Measurements from ENCODE around the gene SPSB3. TPM values are rescaled to one million over a fixed set of nuclear protein-coding genes. Genes with fewer than 3 reads are reported as not detected.

SPSB3 gene
- polyA plus RNA-seq, 12 donors: 16.2 to 30.8 (median 22.0) TPM; not detected in 1

DNA sequence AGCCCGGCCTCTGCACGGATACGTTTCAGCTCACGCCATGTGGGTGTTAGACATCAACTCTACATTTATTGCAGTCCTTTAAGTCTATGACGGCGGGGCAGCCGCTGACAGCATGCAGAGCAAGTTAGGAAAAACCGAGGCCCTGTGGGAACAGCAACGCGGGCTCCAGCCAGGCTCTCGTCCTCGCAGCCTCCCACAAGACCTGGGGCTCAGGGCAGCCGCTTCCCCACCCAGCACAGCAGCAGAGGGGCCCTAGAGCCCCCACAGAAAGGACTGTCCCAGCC is 5.8 kb downstream of the SPSB3 start:
- no peak for DNase-seq

DNA sequence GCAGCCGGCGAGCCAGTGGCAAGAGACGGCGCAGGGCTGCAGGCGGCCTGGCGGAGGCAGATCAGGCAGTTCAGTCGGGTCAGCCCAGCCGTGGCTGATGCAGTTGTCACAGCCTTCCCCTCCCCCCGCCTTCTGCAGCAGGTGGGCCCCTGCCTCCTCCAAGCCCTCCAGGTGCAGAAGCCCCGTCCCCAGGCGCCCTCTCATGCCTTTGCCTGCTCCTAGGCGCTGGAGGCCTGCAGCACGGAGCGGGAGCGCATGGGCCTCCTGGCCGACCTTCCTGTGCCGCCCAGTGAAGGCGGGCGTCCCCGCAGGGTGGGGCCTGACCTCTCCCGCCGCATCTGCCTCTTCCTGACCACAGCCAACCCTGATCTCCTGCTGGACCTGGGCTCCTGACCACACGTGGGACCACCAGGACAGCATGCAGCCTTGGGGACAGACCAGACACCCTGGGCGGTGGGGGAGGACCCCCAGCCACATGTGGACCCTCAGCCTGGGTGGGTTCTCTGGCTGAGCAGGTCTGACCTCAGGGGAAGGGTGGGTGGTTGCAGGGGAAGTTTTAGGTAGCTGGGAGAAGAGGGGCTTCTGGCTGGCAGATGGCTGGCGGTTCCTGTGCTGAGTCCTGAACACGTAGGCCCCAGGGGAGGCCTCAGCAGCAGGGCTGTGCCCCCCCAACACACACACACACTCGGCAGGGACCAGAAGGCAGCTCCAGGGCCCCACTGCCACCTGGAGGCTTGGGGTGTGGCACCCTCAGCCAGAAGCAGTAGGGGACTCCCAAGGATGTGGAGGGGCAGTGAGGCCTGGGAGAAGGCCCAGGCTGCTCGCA is 6.3 kb downstream of the SPSB3 start:
- no peak for DNase-seq

DNA sequence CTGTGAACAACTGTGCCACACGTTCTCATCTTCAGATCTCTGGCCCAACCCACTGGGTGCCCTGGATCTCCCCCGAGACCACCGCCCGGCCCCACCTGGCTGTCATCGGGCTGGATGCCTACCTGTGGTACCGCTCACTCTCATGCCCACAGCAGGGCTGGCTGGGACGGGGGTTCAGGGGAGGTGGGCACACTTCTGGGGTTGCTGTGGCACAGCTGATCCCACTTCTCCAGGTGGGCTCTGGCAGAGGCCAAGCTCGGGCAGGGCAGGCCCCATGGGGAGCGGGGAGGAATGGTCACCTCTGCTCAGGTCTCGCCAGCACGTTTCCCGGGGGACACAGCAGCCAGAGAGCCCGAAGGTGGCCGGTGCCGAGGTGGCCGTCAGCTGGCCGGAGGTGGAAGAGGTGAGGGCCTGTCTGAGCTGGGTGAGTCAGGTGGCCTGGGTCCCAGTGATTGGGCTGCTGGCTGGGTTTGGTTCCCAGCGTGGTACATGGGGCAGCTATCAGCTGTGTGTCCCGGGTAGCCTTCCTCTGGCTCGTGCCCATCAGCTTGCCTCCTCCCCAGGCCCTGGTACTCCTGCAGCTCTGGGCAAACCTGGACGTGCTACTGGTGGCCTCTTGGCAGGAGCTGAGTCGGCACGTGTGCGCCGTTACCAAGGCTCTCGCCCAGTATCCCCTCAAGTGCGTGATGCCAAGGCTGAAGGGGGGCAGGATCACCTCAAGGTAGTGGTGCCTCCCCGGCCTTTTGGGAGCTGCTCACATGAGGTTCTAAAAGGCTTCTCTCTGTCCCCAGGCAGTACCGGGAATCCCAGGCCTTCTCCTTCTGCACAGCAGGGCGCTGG is 7.1 kb downstream of the SPSB3 start:
- no peak for DNase-seq

DNA sequence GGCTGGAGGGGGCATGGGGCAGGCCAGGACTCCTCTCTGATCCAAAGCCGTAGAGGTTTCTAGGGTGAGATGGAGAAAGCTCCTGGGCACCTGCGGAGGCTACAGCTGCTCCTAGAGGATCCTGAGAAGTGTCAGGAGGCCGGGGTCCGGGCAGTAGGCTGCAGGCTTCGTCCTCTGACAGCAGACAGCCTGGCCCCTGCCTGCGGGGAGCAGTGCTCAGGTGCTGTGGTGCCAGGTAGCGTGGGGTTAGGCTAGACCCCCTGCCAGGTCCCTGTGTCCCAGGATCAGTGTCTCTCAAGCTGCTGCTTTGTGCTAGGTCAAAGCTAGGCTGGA is 8.0 kb downstream of the SPSB3 start:
- DNase-seq: no peak

DNA sequence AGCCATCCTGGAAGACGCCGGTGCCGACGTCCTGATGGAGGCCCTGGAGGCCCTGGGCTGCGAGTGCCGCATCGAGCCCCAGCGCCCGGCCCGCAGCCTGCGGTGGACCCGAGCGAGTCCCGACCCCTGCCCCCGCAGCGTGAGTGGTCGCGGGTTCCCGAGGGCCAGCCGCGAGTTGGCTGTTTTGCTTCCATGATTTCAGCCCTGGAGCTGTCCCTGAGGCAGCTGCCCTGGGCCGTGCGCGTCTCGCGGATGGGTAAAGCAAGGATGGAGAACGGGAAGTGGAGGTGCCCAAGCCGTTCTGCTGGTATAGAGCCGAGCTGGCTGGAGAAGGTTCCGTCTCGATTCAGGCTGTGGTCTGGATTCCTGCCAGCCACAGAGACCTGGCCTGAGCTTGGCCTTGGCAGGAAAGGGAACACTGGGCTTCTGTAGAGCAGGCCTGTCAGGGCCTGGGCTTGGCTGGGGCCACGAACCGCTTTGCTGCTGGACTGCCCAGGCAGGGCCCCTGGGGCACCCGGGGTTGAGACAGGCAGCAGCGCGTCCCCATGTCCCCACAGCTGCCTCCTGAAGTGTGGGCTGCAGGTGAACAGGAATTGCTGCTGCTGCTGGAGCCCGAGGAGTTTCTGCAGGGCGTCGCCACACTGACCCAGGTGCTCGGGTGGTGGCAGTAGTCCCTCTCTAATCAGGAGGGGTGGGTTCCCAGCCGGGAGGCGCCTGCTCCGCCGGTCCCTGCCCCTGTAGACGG is 8.5 kb downstream of the SPSB3 start:
- DNase-seq: no peak

DNA sequence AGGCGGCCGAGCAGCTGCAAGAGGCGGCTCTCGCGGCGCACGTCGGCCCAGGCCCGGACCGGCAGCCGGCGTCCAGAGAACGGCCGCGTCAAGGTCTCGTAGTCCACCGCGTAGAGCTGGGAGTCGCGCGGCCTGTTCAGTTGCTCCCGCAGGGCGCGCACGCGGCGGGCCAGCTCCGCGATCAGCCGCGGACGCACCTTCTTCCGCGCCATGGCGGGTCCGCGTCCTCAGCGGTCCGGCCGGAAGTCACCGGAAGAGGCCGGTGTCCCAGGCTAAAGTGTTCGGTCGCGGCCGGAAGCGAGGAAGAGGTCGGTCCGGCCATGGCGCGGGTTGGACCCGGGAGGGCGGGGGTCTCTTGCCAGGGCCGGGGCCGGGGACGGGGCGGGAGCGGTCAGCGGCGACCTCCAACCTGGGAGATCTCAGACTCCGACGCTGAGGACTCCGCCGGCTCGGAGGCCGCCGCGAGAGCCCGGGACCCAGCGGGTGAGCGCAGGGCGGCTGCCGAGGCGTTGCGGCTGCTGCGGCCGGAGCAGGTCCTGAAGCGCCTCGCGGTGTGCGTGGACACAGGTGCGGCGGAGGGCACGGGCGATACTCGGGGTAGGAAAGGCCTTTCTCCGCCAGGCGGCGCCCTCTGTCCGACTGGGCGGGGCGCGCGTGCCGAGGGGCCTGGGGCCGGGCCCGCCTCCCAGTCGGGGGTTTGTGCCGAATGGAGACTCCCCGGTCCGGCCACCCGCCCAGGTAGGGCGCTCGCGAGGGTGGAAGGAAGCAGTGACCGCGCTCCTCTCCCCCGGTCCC is 9.3 kb downstream of the SPSB3 start, which contains the start of gene MRPS34:
Gene MRPS34, minus strand, starts transcription at position 227 of the 795 bp plus-strand sequence. Its CDS starts 15 bp downstream, at position 212.
- peak; percentile 87 for DNase-seq

DNA sequence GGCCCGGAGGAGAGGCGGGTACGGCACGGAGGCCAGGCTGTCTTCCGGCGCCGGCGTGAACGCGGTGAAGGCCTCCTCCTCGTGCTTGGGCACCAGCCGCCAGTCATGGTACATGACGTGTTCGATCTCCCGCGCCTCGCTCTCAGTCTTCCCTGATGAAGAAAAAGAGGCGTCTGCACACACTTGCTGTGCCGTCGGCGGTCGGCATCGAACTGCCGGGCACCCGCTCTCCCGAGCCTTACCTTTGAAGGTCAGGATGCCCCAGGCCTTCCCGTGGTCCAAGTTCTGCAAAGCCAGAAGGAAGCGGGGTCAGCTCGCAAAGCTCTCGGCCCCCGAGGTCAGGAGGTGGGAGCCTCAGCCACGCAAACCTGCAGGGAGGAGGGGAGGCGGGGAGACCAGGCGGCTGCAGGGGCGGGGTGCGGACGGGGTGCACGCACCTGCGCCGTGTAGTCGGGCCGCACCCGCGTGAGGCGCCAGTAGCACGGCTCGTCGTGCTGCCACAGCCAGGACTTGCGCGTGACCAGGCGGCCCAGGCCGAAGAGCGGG is 9.9 kb downstream of the SPSB3 start, which contains the start of gene EME2:
Gene EME2, plus strand, starts transcription at position 449 of the 546 bp plus-strand sequence. CDS start 418 bp downstream, outside the sequence.
- no peak for DNase-seq

DNA sequence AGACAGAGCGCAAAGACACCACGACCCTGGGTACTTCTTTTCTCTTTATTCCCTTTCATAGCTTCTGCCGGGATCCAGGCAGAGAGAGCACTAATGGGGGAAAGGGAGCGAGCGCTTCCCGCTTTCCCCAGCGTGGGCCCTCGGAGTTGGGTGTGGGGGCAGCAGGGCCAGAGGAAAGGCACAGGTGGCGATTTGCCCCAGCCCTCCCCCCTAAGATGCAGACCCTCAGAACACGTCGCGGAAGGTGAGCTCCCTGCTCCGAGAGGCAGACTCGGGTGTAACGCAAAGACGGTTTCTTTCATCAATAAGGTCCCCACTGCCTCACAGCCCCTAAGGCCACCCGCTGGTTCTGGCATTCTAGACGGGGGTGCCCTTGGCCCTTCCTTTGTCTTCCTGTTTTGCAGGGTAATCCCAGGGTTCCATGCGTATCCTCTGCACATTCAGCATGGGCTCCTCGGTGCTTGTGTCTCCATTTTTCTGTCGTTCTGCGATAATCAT is 10.5 kb downstream of the SPSB3 start:
- no peak for DNase-seq

DNA sequence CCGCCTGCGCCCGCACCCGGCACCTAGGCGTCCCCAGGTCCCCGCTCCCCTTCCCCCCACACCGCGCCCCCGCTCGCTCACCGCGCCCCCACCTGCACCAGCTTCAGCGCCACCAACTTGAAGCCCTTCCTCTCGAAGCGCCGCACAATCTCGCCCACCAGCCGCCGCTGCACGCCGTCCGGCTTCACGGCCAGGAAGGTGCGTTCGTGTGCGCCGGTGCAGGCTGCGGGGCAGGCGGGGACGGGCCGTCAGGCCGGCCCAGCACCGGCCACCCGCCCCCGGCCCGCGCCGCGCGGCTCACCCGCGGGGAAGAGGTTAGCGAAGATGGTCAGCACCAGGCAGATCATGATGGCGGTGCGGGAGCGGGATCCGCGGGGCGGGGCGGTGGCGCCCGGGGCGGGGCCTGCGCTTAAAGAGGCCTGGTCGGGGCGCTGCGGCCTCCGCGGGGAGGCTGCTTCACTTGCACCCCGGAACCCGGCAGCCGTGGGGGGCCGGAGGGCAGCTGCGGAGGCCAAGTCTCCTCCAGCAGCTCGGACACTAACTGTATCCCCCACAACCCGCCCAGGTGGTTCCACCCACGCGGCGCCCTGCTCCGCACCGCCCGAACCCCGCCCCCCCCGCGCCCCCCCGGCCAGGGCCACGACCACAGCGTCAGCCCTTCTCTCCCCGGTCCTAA is 11.0 kb downstream of the SPSB3 start, which contains the start of gene NME3:
Gene NME3, minus strand, starts transcription at position 356 of the 676 bp plus-strand sequence. Its CDS starts 9 bp downstream, at position 347.
- peak; percentile 74 for DNase-seq

DNA sequence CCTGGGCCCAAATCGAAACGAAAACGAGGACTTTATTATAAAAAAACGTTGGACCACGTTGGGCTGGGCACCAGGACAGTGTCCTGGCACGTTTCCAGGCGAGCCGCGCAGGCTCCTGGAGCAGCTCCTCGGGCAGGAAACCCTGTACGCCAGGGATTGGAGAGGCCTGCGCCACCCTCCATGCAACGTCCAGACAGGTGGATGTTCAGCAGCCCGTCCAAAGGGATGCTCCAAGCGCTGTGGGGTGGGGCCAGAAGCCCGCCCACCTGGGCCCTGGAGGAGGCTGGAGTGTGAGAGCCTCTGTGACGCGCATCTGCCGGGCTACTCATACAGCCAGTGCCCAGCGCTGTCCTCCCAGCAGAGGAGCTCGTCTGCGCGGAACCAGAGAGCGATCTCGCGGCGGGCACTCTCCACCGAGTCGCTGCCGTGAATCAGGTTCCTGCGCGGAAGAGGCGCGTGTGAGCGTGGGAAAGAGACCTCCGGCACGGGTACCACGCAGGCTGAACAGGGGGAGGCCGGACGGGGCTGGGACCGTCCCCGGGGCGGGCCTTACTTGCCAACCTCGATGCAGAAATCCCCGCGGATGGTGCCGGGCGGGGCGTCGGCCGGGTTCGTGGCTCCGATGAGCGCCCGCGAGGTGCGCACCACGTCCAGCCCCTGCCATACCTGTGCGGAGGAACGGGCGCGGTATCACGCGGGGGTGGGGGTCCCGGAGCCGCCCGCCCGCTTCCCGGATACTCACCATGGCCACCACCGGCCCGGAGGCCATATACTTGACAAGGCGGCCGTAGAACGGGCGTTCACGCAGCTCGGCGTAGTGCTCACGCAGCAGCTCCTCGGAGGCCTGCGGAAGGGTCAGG is 11.8 kb downstream of the SPSB3 start:
- DNase-seq: no peak

DNA sequence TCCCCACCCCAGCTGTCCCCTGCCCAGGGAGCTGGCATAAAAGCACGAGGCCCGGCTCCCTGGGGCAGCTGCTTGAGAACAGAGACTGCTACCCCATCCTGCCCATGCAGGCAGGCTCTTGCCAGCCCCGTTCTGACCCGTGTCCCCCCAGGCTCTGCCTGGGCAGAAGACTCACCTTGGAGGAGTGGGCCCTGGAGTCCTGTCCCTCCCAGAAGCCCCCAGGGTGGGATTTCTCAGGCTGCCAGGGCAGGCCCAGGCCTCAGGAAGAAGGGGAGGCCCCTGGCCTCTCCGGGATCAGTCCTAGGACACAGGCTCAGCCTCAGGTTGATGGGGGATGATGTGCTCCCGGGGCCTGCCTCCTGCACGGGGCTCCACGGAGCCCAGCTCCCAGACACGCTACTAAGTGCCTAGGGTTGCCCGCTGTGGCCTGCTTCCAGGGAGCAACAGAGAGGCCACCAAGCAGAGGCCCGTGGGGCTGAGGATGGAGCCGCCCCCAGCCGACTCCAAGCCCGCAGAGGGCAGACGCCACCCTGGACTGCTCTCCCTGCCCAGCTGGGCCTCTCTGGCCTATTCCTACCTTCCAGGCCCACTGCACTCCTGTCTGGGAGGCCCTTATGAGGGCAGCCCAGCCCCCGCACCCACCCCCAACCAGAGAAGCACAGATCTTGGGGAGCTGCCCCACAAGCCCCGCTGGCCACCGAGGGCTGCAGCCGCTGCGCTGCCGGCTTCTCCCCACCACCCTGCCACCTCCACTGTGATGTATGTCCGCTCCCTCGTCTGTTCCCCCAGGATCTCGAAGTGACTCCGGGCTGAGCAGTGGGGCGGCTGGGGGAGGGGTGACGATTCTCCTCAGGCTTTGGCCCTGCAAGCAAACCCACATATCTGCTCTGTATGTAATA is 12.7 kb downstream of the SPSB3 start:
- DNase-seq: no peak

DNA sequence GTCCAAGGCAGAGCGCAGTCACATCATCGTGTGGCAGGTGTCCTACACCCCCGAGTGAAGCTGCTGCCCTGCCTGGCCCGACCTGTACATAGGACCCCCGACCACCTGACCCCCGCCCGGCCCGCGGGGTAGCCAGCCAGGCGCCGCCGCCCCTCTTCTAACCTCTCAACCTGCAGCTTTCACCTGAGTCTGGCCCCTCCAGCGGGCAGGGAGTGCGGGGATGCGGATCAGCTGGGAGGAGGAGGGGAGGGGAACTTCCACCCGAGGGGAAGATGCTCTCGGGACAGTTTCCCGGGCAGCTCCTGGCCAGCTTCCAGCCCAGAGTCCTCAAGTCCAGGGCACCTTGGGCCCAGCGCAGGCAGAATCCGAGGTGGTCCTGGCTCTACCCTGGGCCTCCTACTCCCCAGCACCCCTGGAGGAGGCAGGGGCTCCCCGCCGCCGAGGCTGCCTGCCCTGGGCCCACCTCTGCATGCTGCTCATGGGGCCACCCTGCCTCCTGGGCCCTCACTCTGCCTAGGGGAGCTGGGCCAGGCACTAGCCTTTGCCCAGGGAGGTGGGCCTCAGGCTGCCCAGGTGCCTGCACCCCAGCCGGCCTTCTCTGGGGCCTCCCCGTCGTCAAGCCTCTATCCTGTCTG is 13.5 kb downstream of the SPSB3 start:
- no peak for DNase-seq

DNA sequence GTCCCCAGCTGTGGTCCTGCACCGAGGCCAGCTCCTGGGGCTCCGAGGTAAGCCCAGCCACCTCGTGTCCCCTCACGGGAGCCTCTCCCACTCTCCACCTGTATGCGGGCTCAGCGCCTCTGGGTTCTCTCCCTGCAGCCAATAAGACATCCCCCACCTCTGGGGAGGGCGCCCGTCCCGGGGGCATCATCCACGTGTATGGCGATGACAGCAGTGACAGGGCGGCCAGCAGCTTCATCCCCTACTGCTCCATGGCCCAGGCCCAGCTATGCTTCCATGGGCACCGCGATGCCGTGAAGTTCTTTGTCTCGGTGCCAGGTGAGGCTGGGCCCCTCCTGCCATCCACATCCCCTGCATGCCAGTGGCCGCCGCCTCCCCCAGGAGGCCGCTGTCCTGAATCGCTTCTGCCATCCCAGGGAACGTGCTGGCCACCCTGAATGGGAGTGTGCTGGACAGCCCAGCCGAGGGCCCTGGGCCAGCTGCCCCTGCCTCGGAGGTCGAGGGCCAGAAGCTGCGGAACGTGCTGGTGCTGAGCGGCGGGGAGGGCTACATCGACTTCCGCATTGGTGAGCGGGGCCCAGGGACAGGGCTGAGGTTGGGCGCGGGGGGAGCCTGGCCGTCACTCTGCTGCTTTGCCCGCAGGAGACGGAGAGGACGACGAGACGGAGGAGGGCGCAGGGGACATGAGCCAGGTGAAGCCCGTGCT is 14.2 kb downstream of the SPSB3 start:
- DNase-seq: no peak

DNA sequence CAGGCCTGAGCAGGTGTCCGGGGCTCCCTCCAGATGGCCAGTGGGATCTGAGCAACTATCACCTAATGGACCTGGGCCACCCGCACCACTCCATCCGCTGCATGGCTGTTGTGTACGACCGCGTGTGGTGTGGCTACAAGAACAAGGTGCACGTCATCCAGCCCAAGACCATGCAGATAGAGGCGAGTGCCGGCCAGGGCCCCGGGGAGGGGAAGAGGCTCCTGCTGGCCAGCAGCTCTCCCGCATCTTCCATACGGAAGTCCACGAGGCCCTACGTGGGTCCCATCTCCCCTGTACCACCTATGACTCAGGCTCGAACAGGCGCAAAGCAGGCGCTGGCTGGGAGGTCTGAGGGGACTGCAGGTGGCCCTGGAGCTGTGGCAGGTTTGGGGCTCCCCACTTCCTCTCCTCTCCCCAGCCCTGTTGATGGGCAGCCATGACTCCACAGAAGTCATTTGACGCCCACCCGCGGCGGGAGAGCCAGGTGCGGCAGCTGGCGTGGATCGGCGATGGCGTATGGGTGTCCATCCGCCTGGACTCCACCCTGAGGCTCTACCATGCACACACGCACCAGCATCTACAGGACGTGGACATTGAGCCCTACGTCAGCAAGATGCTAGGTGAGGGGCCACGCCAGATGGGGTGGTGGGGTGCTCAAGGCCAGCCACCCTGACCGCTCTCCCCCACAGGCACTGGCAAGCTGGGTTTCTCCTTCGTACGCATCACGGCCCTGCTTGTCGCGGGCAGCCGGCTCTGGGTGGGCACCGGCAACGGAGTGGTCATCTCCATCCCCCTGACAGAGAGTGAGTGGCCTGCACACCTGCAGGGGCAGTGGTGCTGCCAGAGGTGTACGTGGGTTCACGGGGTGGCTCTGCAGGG is 15.0 kb downstream of the SPSB3 start:
- no peak for DNase-seq

DNA sequence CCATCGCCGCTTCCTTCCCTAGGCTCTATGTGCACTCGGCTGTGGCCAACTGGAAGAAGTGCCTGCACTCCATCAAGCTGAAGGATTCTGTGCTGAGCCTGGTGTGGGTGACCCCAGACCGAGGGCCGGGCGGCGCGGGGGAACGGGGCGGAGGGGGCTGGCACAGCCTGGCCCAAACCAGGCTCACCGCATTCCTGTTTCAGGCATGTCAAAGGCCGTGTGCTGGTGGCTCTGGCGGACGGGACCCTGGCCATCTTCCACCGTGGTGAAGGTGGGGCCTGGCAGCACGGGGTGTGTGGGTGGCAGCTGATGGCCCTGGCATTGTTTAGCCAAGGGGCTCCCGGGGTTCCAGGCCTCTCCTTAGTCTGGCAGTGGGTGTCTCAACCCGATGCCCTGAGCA is 15.7 kb downstream of the SPSB3 start:
- no peak for DNase-seq

DNA sequence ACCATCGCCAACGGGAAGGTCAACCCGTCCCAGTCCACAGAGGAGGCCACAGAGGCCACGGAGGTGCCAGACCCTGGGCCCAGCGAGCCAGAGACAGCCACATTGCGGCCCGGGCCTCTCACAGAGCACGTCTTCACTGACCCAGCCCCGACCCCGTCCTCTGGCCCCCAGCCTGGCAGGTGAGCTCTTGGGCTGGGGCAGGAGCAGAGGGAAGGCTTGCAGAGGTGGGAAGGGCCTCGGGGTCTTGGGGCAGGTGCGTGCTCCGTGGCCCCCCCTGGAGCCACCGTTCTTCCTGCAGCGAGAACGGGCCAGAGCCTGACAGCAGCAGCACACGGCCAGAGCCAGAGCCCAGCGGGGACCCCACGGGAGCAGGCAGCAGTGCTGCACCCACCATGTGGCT is 16.1 kb downstream of the SPSB3 start:
- DNase-seq: no peak
